GM21576 (cell line): Measurements from ENCODE around the gene SENP8.

ENCODE experiments used
- ATAC-seq: cut with Tn5 transposase; IDR thresholded peaks from one replicate; pipeline ENCODE4 v1.9.1; 2021; ENCODE audit warnings: mild to moderate bottlenecking, moderate library complexity; ENCODE audit not compliant: unreplicated experiment

Gene SENP8

GRCh38 chr15:72173864-72174550 lies 55.8 kb downstream of the SENP8 start:
- ATAC-seq = no peak

- no peak for ATAC-seq
These were observed 56.5 kb downstream of the SENP8 start for GRCh38 chr15:72174551-72175165.

- no peak for ATAC-seq
These were observed 57.2 kb downstream of the SENP8 start for GRCh38 chr15:72175186-72176044.

GRCh38 chr15:72176159-72176558 lies 58.0 kb downstream of the SENP8 start:
- ATAC-seq = no peak

- no peak for ATAC-seq
These were observed 58.5 kb downstream of the SENP8 start for GRCh38 chr15:72176743-72177142.

GRCh38 chr15:72178976-72179585 lies 60.9 kb downstream of the SENP8 start:
- no peak for ATAC-seq

- no peak for ATAC-seq
These were observed 61.9 kb downstream of the SENP8 start for GRCh38 chr15:72179950-72180581.

- no peak for ATAC-seq
These were observed 62.6 kb downstream of the SENP8 start for GRCh38 chr15:72180761-72181324.

GRCh38 chr15:72182244-72182643 lies 64.0 kb downstream of the SENP8 start:
- ATAC-seq = no peak

GRCh38 chr15:72182673-72183072 lies 64.5 kb downstream of the SENP8 start:
- no peak for ATAC-seq

GRCh38 chr15:72183781-72184164 lies 65.6 kb downstream of the SENP8 start:
- ATAC-seq = no peak

- ATAC-seq = no peak
These were observed 66.1 kb downstream of the SENP8 start for GRCh38 chr15:72184165-72184811.

GRCh38 chr15:72189250-72189902 lies 71.2 kb downstream of the SENP8 start:
- ATAC-seq = no peak

GRCh38 chr15:72192416-72192815 lies 74.2 kb downstream of the SENP8 start:
- no peak for ATAC-seq
